Astrocyte (in vitro differentiated cells and primary cell): Measurements from ENCODE around the gene MIAT. TPM values are rescaled to one million over a fixed set of nuclear protein-coding genes. Genes with fewer than 3 reads are reported as not detected.
"Not testable (repeated sequence)": the region's sequence is repeated elsewhere in the genome, so short reads cannot be mapped to it uniquely, and the experiment has no call there.

ENCODE experiments used
- DNase-seq: peaks from one replicate; pipeline ENCODE4 v3.0.0-alpha.2; 2010; ENCODE audit warnings: low read depth
- FAIRE-seq: peaks from 2 replicates; lab custom pipeline; 2011; peaks lifted over from hg19 to GRCh38; lab: Jason Lieb, UNC
- H2AFZ ChIP-seq: 2 replicates; pipeline ENCODE4 v1.6.0; 2012; ENCODE audit warnings: low read depth, low read length, inconsistent platforms
- H3K27ac ChIP-seq: 2 replicates; pipeline ENCODE4 v1.5.1; 2011; ENCODE audit warnings: low read depth, low read length, inconsistent platforms
- H3K27me3 ChIP-seq: 2 replicates; pipeline ENCODE4 v1.6.0; 2011; ENCODE audit warnings: low read length, inconsistent platforms; ENCODE audit not compliant: insufficient read depth
- H3K36me3 ChIP-seq: 2 replicates; pipeline ENCODE4 v1.5.1; 2011; ENCODE audit warnings: low read length, inconsistent platforms; ENCODE audit not compliant: insufficient read depth
- H3K4me1 ChIP-seq: 2 replicates; pipeline ENCODE4 v1.5.1; 2011; ENCODE audit warnings: low read length, inconsistent platforms; ENCODE audit not compliant: insufficient read depth
- H3K4me2 ChIP-seq: 2 replicates; pipeline ENCODE4 v1.6.0; 2012; ENCODE audit warnings: low read length, inconsistent platforms
- H3K4me3 ChIP-seq: 2 replicates; pipeline ENCODE4 v1.5.1; 2011; ENCODE audit warnings: low read depth, mild to moderate bottlenecking, low read length, inconsistent platforms; ENCODE audit not compliant: insufficient read depth
- H3K79me2 ChIP-seq: 2 replicates; pipeline ENCODE4 v1.6.0; 2012; ENCODE audit warnings: mild to moderate bottlenecking, low read length, inconsistent platforms; ENCODE audit not compliant: insufficient read depth
- H3K9ac ChIP-seq: 2 replicates; pipeline ENCODE4 v1.6.0; 2012; ENCODE audit warnings: mild to moderate bottlenecking, low read length, inconsistent platforms
- H3K9me3 ChIP-seq: 2 replicates; pipeline ENCODE4 v1.5.1; 2012; ENCODE audit warnings: low read depth, mild to moderate bottlenecking, low read length, inconsistent platforms; ENCODE audit not compliant: insufficient read depth
- H4K20me1 ChIP-seq: 2 replicates; pipeline ENCODE4 v1.6.0; 2012; ENCODE audit warnings: low read length, inconsistent platforms; ENCODE audit not compliant: insufficient read depth
- H3K27ac Mint-ChIP-seq: one replicate; pipeline ENCODE4 v1.8.0; 2021; ENCODE audit warnings: mild to moderate bottlenecking, mixed read lengths; ENCODE audit not compliant: unreplicated experiment
- H3K27me3 Mint-ChIP-seq: one replicate; pipeline ENCODE4 v1.8.0; 2021; ENCODE audit warnings: low read depth, mixed read lengths; ENCODE audit not compliant: unreplicated experiment
- H3K36me3 Mint-ChIP-seq: one replicate; pipeline ENCODE4 v1.8.0; 2021; ENCODE audit warnings: low read depth, mixed read lengths; ENCODE audit not compliant: unreplicated experiment
- H3K4me1 Mint-ChIP-seq: one replicate; pipeline ENCODE4 v1.8.0; 2021; ENCODE audit warnings: low read depth, mixed read lengths; ENCODE audit not compliant: unreplicated experiment
- H3K4me3 Mint-ChIP-seq: one replicate; pipeline ENCODE4 v1.8.0; 2021; ENCODE audit warnings: mild to moderate bottlenecking, moderate library complexity, mixed read lengths; ENCODE audit not compliant: unreplicated experiment
- H3K9me3 Mint-ChIP-seq: one replicate; pipeline ENCODE4 v1.8.0; 2021; ENCODE audit warnings: mild to moderate bottlenecking, mixed read lengths; ENCODE audit not compliant: unreplicated experiment
- EZH2 ChIP-seq: IDR thresholded peaks from 2 replicates; pipeline ENCODE4 v1.6.1; 2012; ENCODE audit warnings: mild to moderate bottlenecking, low read length, inconsistent platforms; ENCODE audit not compliant: insufficient read depth
- total RNA-seq: library from RNA; stranded (reverse); gene quantifications from 2 replicates; pipeline ENCODE4 v1.2.1, GENCODE V29; 2021
- TF ChIP-seq, protein P1 (sequence below): IDR thresholded peaks from 2 replicates; pipeline ENCODE4 v1.5.1; 2011; ENCODE audit warnings: low read depth, mild to moderate bottlenecking, inconsistent platforms, low read length, moderate library complexity; ENCODE audit not compliant: insufficient read depth

Gene MIAT
- total RNA-seq, 1 donor from 2014 or later = 22.8 TPM

DNA sequence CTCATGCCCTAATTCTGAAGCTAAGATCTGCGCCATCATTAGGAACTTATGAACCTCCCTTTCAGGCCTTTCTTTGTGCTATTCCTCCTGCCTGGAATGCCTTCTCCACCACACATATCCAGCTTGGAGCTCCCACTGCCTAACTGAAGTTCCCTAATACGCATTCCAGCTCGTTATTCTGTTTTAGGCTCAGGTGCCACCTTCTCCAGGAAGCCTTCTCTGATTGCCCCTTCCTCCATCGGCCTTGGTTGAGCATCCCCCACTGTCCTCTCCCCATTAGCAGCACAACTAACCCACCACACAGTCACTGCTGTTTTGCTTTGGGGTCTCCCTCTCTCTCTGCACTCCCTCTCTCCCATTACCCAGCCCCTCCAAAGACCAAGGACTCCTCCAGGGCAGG is 44.7 kb upstream of the MIAT start:
- Mint-ChIP-seq H3K4me1 (peaks cover 10% of the 10 kb centered on the region), H3K27me3 (peaks cover 34% of the 10 kb centered on the region), H3K36me3 (peaks cover 3% of the 10 kb centered on the region), H3K27ac (peak overlapping the region; percentile 59), H3K9me3 (no peaks in the 10 kb centered on the region), H3K4me3 (no peak overlapping the region)
- H3K27ac ChIP-seq = no peak overlapping the region
- H3K79me2 ChIP-seq = no peaks in the 10 kb centered on the region
- H3K4me1 ChIP-seq = peaks cover 21% of the 10 kb centered on the region
- no peak overlapping the region for H3K4me2 ChIP-seq
- H3K36me3 ChIP-seq = no peaks in the 10 kb centered on the region
- no peak for DNase-seq
- no peaks in the 10 kb centered on the region for H3K9me3 ChIP-seq
- no peak for FAIRE-seq
- H3K27me3 ChIP-seq = peaks cover 3% of the 10 kb centered on the region
- no peak overlapping the region for H3K9ac ChIP-seq
- no peak overlapping the region for H2AFZ ChIP-seq
- no peaks in the 10 kb centered on the region for H4K20me1 ChIP-seq
- no peak for TF ChIP-seq EZH2
- TF ChIP-seq, protein P1, sequence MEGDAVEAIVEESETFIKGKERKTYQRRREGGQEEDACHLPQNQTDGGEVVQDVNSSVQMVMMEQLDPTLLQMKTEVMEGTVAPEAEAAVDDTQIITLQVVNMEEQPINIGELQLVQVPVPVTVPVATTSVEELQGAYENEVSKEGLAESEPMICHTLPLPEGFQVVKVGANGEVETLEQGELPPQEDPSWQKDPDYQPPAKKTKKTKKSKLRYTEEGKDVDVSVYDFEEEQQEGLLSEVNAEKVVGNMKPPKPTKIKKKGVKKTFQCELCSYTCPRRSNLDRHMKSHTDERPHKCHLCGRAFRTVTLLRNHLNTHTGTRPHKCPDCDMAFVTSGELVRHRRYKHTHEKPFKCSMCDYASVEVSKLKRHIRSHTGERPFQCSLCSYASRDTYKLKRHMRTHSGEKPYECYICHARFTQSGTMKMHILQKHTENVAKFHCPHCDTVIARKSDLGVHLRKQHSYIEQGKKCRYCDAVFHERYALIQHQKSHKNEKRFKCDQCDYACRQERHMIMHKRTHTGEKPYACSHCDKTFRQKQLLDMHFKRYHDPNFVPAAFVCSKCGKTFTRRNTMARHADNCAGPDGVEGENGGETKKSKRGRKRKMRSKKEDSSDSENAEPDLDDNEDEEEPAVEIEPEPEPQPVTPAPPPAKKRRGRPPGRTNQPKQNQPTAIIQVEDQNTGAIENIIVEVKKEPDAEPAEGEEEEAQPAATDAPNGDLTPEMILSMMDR = no peak
- H3K4me3 ChIP-seq = no peak overlapping the region

DNA sequence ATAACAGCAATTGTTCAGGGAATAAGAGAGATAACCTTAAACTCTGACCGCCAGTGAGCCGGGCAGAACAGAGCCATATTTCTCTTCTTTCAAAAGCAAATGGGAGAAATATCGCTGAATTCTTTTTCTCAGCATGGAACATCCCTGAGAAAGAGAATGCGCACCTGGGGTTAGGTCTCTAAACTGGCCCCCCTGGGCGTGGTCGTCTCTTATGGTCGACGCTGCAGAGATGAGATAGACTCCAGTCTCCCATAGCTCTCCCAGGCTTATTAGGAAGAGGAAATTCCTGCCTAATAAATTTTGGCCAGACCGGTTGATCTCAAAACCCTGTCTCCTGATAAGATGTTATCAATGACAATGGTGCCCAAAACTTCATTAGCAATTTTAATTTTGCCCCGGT is 43.6 kb upstream of the MIAT start:
- not testable (repeated sequence) for H3K9me3 ChIP-seq, H3K4me3 ChIP-seq, H3K27ac ChIP-seq, DNase-seq, FAIRE-seq, H2AFZ ChIP-seq, H3K9ac ChIP-seq, H3K4me3 Mint-ChIP-seq, H4K20me1 ChIP-seq, H3K27me3 ChIP-seq, H3K27ac Mint-ChIP-seq, H3K79me2 ChIP-seq, H3K9me3 Mint-ChIP-seq, H3K36me3 ChIP-seq, H3K36me3 Mint-ChIP-seq, H3K4me2 ChIP-seq
- Mint-ChIP-seq H3K4me1 (peaks cover 12% of the 10 kb centered on the region), H3K27me3 (peaks cover 34% of the 10 kb centered on the region)
- H3K4me1 ChIP-seq = peaks cover 21% of the 10 kb centered on the region

DNA sequence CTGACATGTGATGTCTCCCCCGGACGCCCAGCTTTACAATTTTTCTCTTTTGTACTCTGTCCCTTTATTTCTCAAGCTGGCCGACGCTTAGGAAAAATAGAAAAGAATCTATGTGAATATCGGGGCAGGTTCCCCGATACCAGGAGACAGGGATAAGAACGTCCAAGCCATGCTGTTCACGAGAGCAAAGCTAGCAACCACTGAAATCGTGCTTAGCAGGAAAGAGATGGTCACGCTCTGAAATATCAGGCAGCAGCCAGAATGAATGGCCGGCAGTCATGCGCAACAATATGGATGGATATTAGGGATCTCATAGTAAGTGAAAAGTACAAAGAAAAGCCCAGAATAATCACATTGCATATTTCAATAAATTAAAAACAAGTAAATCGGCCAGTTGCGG is 43.1 kb upstream of the MIAT start:
- Histone ChIP-seq H4K20me1 (no peaks in the 10 kb centered on the region), H3K9me3 (no peaks in the 10 kb centered on the region), H3K4me3 (no peak overlapping the region), H3K27me3 (peaks cover 3% of the 10 kb centered on the region), H3K79me2 (no peaks in the 10 kb centered on the region), H2AFZ (no peak overlapping the region), H3K36me3 (no peaks in the 10 kb centered on the region), H3K4me2 (no peak overlapping the region), H3K9ac (no peak overlapping the region), H3K4me1 (peaks cover 21% of the 10 kb centered on the region), H3K27ac (no peak overlapping the region)
- Mint-ChIP-seq H3K9me3 (no peaks in the 10 kb centered on the region), H3K27ac (no peak overlapping the region), H3K4me3 (no peak overlapping the region), H3K4me1 (peaks cover 12% of the 10 kb centered on the region), H3K27me3 (peaks cover 34% of the 10 kb centered on the region), H3K36me3 (peaks cover 3% of the 10 kb centered on the region)
- TF ChIP-seq, protein P1 = no peak
- TF ChIP-seq EZH2 = no peak
- no peak for FAIRE-seq
- no peak for DNase-seq
